Stimulated activated CD4-positive, alpha-beta T cell treated with anti-CD3 and anti-CD28 coated beads, Interleukin-15, amount 100 ng/mL, for 1 hour (primary cell): Measurements from ENCODE around the gene NPM3.

Source experiments
- DNase-seq, 2 donors: peaks; one replicate each; pipeline ENCODE4 v3.0.0-alpha.2; 2020; ENCODE audit warnings: low read depth in 1 of 2, low spot score in 1 of 2

NPM3 gene

DNA sequence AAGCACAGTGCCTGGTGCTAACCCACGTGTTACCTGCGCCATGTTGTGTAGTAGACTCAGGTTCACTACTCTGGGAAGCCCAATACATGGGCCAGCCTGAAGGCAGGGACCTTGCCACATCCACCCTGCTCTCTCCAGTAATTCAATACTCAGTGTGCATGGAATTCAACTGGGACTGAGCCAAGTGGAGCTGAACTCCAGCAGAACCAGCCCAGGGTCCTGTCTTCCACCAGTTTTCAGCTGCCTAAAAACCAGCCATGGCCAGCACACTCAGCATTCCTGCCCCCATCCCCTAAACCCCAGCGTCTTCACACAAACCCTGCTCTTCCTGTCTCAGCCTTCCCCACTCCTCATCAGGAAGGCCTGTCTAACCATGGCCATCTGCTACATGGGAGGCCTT, 22.7 kb downstream of the NPM3 start:
- DNase-seq = no peak

- no peak for DNase-seq
These were observed 23.7 kb downstream of the NPM3 start for GRCh38 chr10:101759309-101760247.

- no peak for DNase-seq
These were observed 24.4 kb downstream of the NPM3 start for GRCh38 chr10:101758858-101759257.

DNA sequence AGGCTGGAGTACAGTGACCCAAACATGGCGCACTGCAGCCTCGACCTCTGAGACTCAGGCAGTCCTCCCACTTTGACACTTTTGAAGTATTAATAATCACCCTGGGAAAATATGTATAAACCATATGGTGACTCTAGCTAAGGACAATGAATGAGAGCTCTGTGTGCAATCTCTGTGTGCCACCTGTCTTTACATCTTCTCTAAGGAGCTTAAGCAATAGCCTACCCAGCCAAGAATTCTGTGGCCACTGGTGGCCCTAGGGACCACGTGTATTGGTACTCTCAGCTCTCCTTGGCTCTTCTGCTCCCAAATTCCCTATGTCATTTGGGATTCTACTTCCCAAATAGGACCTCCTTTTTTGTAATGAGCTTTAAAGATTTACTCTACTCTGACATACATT, 31.0 kb downstream of the NPM3 start:
- DNase-seq = no peak

- no peak for DNase-seq
These were observed 33.9 kb downstream of the NPM3 start for GRCh38 chr10:101749047-101750016.

DNA sequence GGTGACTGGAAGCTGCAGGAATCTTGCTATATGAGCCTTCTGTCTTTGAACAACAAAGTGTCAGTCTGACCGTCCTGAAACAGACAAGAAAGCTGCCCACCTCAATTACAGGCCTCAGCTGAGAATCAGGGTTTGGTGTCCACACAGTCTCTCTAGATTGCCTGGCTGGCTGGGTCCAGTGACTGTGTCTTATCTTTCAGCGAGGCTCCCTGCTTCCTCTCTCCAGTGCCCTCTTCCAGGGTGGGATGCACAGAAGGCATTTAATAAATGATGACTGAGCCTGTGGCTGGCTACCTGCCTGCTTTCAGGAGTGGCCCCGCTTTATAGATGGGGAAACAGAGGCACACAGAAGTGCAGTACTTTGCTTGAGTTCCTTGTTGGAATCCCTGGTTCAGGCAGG, 34.8 kb downstream of the NPM3 start:
- no peak for DNase-seq

- no peak for DNase-seq
These were observed 38.1 kb downstream of the NPM3 start for GRCh38 chr10:101745074-101745696.

DNA sequence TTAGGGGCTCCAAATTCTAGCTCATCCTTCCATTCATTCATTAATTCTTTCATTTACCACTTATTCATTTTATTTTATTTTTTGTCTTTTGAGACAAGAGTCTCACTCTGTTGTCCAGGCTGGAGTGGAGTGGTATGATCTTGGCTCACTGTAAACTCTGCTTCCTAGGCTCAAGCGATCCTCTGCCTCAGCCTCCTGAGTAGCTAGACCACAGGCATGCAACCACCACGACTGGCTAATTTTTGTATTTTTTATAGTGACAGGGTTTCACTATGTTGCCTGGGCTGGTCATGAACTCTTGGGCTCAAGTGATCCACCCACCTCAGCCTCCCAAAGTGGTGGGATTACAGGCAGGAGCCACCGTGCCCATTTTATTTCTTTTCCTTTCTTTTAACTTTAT, 39.0 kb downstream of the NPM3 start:
- no peak for DNase-seq

DNA sequence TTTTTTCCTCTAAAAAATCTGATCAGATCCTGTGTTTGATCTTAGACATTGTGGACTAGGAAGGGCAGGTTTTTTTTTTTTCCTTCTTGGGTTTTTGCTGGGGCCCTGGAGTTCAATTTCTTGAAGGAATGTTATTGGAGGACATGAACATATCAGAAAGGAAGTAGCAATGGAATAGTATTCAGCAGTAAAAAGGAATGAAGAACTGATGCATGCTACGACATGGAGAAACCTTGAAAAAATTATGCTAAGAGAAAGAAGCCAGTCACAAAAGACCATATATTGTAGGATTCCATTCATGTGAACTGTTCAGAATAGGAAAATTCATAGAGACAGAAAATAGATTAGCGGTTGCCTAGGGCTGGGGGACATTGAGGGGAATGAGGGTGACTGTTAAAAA, 41.3 kb downstream of the NPM3 start:
- no peak for DNase-seq

GRCh38 chr10:101736666-101737065, 46.6 kb downstream of the NPM3 start:
- DNase-seq = no peak

GRCh38 chr10:101732096-101732495, 51.1 kb downstream of the NPM3 start:
- no peak for DNase-seq
